ENCODE results near the gene CEP164.
A peak's percentile ranks its signal among the peaks of the same experiment; 100 is the strongest.

CEP164 gene

DNA sequence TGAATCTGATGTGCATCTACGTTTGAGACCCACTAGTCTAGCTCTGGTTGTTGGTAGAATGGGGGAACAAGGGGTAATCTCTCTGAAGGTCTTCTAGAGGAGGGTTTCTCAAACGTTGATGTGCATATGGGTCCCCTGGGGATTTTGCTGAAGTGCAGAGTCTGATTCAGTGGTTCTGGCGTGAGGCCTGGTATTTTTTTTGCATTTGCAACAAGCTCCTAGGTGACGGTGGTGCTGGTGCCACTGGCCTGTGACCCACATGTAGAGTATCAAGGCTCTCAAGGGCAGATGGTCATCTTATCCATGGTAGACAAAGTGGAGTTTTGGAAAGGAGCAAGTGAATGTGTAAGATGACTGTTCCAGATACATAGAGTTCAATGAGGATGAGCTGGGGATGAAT is 97.1 kb downstream of the CEP164 start:
- DNase-seq, result no peak

GRCh38 chr11:117425679-117426296 is 98.1 kb downstream of the CEP164 start:
- no peak for DNase-seq

DNA sequence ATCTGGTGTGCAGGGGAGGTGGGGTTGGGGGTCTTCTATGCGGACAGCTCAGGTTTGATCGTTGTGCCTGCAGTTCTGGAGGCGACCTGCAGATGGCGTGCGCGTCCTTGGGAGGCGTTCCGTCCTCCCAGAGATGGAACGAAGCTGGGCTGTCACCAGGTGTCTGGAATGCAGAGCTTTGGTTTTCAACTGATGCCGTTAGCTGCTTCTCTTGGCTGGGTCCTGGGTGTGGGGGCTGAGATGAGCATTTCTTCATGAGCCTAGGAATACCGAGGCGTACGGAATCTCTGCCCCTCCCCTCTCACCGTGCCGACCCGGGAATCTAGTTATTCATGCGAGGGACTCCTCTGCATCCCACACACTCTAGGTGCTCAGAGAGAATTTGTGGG is 98.6 kb downstream of the CEP164 start:
- peak; percentile 63 for DNase-seq

- no peak for DNase-seq
Observed at GRCh38 chr11:117426941-117427340, 99.3 kb downstream of the CEP164 start.

DNA sequence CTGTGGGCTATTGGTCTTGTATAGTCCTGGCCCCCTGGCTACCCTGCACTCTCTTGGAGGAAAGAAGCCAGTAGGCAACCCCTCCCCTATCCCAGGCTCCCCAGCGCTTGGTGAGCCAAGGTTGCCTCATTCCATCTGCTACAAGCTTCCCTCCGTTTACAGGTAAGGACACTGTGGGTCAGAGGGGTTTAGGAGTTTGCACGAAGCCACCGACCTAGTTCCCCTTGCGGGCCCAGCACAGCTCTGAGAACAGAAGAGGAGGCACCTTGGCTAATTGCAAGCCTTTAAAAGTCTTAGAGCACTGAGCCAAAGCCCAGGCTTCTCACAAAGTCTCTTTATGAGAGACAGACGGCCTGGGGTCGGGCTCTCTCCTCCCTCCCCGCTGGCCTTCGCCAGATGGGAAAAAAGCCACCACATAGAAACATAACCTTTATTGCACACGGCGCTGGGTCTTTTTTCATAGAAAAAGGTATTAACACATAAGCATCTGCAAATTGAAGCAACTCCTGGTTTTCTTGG is 99.8 kb downstream of the CEP164 start:
- no peak for DNase-seq

DNA sequence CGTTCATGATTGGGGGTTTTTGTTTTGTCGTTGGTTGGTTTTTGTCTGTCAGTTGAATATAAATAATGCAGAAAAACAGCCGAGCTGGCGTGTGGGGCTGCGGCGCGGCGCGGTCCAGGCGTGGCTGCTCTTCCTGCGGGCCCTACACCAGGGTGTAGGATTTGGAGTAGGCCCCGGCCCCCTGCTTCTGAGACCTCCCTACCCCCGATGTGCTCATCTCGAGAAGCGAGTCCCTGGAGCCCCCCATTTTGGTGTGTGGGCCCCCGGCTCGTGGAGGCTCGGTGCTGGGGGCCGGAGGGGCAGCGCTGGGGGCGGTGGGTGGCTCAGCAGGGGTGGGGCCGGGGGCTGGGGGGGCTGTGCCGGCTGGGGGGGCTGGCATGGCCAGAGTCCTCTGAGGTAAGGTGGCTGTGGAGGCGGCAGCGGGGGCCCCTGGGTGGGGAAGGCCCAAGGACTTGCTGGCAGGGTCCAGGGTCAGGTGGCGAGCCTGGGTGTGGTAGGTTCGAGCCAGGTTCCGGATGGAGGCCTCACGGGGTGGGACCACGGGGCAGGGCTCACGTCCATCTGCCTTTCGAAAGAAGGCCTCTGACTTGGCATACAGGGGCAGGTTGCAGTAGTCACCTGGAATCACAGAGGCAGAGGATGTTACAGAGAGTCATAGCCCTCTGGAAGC is 100.7 kb downstream of the CEP164 start:
- no peak for DNase-seq

- no peak for DNase-seq
Observed at GRCh38 chr11:117428856-117429229, 101.2 kb downstream of the CEP164 start.

GRCh38 chr11:117430293-117430955 is 102.8 kb downstream of the CEP164 start:
- no peak for DNase-seq

DNA sequence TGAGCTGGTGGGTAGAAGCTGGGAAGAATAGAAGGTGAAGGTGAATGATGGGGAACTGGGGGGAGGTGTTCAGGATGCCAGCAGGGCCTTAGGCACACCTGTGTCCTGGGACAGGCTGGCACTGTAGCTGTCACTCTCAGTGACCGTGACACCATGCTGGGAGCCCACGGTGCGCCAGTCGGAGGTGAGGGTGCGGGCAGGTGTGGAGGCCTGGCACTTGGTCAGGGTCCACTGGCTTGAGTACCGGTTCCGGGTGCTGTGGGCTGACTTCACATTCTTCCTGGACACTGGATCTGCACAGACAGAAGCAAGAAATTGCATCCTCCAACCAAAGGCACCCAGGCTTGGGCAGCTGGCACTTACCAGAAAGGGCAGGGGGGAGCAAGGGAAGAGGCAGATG is 103.8 kb downstream of the CEP164 start:
- DNase-seq, result no peak

- no peak for DNase-seq
Observed at GRCh38 chr11:117433717-117434116, 106.1 kb downstream of the CEP164 start.

GRCh38 chr11:117434481-117434880 is 106.8 kb downstream of the CEP164 start:
- no peak for DNase-seq

GRCh38 chr11:117435326-117435725 is 107.7 kb downstream of the CEP164 start:
- DNase-seq, result no peak

DNA sequence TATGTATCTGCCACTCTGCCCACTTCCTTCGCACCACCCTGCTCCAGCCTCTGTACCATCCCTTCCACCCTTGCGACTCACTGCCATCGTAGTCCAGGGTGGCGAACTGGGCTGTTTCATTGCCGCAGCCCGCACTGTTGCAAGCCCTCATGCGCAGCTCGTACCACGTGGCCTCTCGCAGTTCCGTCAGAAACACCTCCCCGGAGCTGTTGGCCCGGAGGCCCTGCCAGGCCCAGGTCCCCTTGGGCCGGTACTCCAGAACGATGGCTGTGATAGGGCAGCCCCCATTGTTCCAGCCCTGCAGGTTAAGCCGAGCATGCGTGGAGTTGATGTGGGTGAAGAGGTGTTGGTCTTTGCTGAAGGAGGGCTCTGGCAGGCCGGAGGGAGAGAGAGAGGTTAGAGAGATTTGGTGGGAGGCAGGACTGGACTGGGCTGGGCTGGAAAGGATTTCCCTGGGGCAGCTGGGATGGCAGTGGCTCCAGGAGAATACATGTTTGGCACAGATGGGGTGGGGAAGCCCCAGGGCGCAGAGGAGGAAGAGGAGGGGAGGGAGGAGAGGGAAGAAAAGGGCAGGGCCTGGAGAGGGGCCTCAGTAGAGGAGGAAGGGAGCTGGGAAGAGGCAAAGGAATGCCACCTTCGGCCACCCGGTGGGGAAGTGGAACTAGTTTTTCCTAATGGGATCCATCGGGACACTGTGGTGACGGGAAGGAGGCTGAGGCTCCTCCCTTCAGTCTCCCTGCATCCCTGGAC is 109.6 kb downstream of the CEP164 start:
- DNase-seq, result no peak

DNA sequence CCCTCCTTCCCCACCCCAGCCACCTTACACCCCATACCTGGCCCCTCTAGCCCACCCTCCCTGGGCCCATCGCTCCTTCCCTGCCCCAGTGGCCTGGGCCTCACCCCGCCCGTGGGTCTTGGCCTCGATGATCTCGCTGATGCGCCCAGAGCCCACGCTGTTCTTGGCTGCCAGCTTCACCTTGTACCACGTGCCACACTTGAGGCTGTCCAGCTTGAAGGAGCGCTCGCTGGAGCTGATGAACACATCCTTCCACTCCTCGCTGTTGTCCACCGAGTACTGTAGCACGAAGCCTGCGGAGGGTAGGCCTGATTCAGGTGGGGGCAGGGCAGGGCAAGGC is 110.1 kb downstream of the CEP164 start:
- DNase-seq, result no peak

DNA sequence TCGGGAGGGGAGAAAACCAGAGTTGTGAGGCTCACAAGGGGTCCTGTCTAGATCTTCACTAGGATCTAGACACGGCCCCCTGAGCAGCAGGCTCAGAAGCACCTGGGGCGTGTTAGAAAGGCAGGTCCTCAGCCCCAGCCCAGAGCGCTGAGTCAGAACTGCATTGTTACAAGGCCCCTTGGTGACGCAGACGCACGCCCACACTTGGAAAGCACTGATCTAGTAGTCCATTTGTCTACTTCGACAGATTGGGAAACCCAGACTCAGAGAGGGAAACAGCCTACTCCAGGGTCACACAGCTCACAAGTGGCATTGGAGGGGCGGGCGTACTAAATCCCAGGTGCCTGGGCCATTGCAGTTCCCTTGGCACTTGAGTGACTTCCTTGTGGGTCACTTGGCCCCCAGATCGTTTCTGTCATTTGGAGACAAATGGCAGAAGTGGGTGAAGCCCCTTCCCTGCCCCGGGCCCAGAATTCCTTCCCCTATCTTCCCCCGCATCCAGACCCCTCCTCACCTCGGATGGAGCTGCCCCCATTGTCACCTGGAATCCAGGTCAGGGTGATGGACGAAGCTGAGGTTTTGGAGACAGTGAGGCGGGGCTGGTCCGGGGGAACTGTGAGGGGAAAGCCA is 110.8 kb downstream of the CEP164 start:
- DNase-seq, result no peak

GRCh38 chr11:117439256-117439655 is 111.6 kb downstream of the CEP164 start:
- DNase-seq, result no peak

DNA sequence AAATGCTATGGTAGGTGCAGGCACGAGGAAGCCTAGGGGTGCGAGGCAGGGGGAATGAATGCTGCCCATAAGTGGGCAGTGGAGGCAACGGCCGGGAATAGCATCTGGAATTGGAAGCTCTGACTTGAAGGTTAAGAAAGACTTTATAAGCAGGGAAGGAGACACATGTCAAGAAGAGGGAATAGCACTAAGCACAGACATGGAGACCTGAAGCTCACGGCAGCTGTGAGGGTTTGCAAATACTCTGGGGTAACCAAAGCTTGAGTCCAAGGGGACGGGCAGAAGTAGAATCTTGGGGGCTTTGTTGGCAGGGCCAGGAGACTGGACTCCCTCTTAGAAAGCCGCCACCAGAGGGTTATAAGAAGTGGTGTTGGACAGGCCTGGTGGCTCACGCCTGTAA is 112.6 kb downstream of the CEP164 start:
- DNase-seq, result no peak

- DNase-seq, result no peak
Observed at GRCh38 chr11:117441146-117441975, 113.7 kb downstream of the CEP164 start.

DNA sequence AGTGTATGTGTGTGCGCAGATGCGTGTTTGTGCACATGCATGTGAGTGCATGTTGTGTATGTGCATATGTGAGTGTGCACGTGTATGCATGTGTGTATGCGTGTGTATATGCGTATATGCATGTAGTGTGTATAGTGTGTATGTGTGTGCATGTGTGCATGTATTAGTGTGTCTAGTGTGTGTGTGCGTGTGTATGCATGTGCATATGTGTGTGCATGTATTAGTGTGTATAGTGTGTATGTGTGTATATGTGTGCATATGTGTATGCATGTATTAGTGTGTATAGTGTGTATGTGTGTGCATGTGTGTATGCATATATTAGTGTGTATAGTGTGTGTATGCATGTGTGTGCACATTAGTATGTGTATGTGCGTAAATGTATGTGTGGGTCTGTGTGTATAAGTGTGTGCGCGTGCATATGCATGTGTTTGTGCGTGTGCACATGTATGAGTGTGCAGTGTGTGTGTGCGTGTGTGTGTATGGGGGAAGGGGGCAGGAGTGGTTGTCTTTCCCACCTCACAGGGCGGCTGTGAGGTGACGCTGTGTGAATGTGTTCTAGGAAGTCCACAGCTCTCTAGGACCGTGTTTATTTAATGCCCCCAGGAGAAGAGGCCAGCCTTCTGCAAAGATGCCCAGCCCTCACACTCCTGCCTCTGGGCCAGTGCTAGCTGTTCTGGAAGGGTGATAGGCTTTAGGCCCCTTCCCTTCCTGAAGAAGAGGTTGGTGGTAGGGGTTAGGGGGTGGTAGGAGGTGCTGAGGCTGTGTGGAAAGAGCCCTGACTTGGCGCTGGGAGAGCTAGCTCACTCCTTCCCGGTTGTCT is 114.6 kb downstream of the CEP164 start:
- no peak for DNase-seq

DNA sequence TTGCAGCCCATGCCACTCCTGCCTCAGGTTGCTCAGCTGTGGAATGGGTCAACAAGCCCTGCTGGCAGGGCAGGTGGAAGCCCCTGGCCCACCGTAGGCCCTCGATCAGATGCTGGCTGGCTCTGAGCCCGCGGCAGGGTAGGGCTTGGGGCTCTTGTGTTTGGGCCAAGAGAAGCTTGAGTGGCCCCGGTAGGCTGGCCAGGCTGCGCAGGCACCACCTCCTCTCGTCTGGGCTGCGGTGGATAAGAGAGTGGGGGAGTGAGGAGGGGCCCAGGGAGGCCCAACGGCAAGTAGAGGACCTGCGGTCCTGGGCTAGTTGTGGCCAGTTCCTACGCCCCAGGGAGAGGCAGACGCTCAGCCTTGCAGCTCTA is 115.2 kb downstream of the CEP164 start:
- no peak for DNase-seq
